ENCODE results near the gene C1D. TPM values are rescaled to one million over a fixed set of nuclear protein-coding genes. Genes with fewer than 3 reads are reported as not detected.

Gene C1D
- total and polyA plus RNA-seq, 2 experiments from 2014 or later = 30.1 to 39.7 TPM

DNA sequence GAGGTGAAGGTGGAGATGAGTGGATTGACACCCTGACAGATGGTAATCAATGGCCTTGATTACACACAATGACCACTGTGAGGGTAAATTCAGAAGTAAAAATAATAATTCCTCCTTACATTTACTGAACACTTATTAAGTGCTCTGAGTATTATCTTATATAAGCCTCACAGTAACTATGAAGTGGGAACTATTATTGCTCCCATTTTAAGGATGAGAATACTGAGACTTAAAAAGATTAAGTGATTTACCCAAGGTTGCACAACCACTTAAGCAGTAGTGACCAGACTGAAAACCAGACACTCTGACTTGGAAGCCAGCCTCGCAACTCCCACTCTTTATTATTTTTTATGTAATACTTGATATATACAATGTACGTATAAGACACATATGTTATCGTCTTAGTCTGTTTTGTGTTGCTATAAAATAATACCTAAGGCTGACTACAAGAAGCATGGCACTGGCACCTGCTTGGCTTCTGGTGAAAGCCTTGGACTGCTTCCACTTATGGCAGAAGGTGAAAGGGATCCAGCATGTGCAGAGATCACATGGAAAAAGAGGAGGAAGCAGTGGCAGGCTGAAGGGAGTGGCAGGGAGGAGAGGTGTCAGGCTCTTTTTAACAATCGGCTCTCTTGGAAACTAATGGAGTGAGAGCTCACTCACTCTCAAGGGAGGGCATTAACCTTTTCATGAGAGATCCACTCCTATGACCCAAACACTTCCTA, 41.5 kb upstream of the C1D start (continued):
- TF ChIP-seq, protein P1, sequence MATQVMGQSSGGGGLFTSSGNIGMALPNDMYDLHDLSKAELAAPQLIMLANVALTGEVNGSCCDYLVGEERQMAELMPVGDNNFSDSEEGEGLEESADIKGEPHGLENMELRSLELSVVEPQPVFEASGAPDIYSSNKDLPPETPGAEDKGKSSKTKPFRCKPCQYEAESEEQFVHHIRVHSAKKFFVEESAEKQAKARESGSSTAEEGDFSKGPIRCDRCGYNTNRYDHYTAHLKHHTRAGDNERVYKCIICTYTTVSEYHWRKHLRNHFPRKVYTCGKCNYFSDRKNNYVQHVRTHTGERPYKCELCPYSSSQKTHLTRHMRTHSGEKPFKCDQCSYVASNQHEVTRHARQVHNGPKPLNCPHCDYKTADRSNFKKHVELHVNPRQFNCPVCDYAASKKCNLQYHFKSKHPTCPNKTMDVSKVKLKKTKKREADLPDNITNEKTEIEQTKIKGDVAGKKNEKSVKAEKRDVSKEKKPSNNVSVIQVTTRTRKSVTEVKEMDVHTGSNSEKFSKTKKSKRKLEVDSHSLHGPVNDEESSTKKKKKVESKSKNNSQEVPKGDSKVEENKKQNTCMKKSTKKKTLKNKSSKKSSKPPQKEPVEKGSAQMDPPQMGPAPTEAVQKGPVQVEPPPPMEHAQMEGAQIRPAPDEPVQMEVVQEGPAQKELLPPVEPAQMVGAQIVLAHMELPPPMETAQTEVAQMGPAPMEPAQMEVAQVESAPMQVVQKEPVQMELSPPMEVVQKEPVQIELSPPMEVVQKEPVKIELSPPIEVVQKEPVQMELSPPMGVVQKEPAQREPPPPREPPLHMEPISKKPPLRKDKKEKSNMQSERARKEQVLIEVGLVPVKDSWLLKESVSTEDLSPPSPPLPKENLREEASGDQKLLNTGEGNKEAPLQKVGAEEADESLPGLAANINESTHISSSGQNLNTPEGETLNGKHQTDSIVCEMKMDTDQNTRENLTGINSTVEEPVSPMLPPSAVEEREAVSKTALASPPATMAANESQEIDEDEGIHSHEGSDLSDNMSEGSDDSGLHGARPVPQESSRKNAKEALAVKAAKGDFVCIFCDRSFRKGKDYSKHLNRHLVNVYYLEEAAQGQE (IDR thresholded peaks at IDR 0.05; ENCODE audit: unreplicated experiment) = no peak
- TF ChIP-seq ZNF462 (CRISPR knock-in tag; IDR thresholded peaks at IDR 0.05) = no peak

GRCh38 chr2:68103709-68104055, 40.9 kb upstream of the C1D start:
- H3K27me3 Mint-ChIP-seq (ENCODE audit: insufficient read depth, low read depth, poor library complexity) = no peaks in the 10 kb centered on the region
- DNase-seq (ENCODE audit: low spot score) (no peak), ATAC-seq (no peak)
- H3K27ac Mint-ChIP-seq = no peak overlapping the region
- no peak overlapping the region for H3K4me3 ChIP-seq
- no peak overlapping the region for H3K4me3 Mint-ChIP-seq
- no peaks in the 10 kb centered on the region for H3K79me2 ChIP-seq (replicated peaks; ENCODE audit: insufficient read depth)
- no peak for TF ChIP-seq ZNF331 (CRISPR knock-in tag; IDR thresholded peaks at IDR 0.05; ENCODE audit: low read depth)
- H3F3A ChIP-seq (replicated peaks; ENCODE audit: low read depth) = no peaks in the 10 kb centered on the region
- no peaks in the 10 kb centered on the region for H4K20me1 ChIP-seq (replicated peaks; ENCODE audit: insufficient read depth)
- no peak overlapping the region for H3K27ac ChIP-seq (ENCODE audit: low read depth)
- H3K4me1 ChIP-seq (ENCODE audit: insufficient read depth) = no peaks in the 10 kb centered on the region
- no peak overlapping the region for H2AFZ ChIP-seq
- no peak overlapping the region for H3K4me2 ChIP-seq
- H3K4me1 Mint-ChIP-seq = no peaks in the 10 kb centered on the region
- no peaks in the 10 kb centered on the region for H3K36me3 ChIP-seq (ENCODE audit: insufficient read depth)
- H3K9me3 Mint-ChIP-seq = peaks cover 5% of the 10 kb centered on the region; the same call in 2 of the 3 replicates
- H3K36me3 Mint-ChIP-seq (ENCODE audit: low read depth) = no peaks in the 10 kb centered on the region
- H3K27me3 ChIP-seq (ENCODE audit: insufficient read depth) = no peaks in the 10 kb centered on the region
- no peaks in the 10 kb centered on the region for H3K9me2 ChIP-seq (ENCODE audit: insufficient read depth)

Data from GM23338 (cell line).